Measurements from ENCODE around the gene FKBP15.
"Not testable (repeated sequence)": the region's sequence is repeated elsewhere in the genome, so short reads cannot be mapped to it uniquely, and the experiment has no call there.

The FKBP15 gene

DNA sequence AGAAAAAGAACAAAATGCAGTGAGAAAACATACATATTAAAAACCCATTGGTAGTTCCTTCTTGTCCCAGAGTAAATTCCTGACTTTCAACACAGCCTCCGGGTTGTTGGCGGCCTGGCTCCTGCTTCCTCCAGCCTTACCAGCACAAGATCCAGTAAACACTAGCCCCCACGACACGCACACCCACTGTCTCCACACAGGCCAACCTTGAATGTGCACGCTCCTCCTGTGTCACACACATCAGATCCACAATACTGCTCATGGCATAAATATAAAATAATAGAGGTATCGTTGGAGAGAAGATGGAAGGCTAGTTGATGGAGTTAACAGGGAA lies 72.7 kb downstream of the FKBP15 start:
- TF ChIP-seq ZFX (IDR thresholded peaks at IDR 0.05), result no peak
- TF ChIP-seq, protein P1, sequence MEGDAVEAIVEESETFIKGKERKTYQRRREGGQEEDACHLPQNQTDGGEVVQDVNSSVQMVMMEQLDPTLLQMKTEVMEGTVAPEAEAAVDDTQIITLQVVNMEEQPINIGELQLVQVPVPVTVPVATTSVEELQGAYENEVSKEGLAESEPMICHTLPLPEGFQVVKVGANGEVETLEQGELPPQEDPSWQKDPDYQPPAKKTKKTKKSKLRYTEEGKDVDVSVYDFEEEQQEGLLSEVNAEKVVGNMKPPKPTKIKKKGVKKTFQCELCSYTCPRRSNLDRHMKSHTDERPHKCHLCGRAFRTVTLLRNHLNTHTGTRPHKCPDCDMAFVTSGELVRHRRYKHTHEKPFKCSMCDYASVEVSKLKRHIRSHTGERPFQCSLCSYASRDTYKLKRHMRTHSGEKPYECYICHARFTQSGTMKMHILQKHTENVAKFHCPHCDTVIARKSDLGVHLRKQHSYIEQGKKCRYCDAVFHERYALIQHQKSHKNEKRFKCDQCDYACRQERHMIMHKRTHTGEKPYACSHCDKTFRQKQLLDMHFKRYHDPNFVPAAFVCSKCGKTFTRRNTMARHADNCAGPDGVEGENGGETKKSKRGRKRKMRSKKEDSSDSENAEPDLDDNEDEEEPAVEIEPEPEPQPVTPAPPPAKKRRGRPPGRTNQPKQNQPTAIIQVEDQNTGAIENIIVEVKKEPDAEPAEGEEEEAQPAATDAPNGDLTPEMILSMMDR (conservative IDR thresholded peaks at IDR 0.05), result no peak
- H3K27ac ChIP-seq, result no peak overlapping the region

DNA sequence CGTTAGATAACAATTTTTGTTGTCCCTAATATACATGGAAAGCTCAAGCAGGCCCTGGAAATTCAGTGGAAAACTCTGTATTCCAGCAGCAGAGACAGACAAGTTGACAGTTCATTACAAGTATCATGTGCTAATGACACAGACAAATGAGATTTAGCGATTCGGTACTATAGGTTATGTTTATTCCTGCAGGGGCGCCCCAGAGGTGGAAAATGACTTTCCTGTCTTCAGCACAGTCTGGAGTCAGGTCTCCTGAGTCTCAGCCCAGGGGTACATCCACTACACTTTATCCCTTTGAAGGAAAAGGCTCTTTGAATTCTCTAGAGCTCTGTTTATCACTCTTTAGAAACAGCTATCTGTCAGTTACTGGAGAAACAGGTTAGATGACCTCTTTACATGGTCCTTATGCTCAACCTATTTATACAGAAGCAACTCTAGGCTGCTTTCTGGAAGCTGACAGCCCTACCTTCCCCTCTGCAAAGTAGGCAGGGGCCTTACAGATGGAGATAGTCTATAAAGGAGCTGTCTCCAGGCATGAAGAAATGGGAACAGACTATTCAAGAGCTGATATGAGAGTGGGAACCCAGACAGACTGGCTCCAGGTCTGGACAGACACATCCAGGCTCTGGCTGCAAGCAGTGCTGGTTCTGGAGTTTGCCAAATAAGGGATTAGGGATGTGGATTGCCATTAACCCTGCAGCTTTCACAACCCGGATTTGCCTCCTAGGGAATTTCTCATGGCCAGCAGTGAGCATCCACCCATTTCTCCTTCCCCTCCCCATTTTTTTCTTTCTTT lies 77.4 kb downstream of the FKBP15 start:
- H3K27ac ChIP-seq, result no peak overlapping the region
- no peak for TF ChIP-seq ZFX (IDR thresholded peaks at IDR 0.05)
- TF ChIP-seq, protein P1 (conservative IDR thresholded peaks at IDR 0.05), result peak; percentile 26; the same call in 1 of the 2 replicates

DNA sequence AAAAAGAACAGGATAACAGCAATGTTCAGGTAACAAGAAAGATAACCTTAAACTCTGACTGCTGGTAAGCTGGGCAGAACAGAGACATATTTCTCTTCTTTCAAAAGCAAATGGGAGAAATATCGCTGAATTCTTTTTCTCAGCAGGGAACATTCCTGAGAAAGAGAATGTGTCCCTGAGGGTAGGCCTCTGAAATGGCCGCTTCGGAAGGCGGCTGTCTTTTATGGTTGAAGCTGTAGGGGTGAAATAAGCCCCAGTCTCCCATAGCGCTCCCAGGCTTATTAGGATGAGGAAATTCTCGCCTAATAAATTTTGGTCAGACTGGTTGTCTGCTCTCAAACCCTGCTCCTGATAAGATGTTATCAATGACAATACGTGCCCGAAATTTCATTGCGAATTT lies 80.2 kb downstream of the FKBP15 start:
- H3K27ac ChIP-seq, result not testable (repeated sequence)

DNA sequence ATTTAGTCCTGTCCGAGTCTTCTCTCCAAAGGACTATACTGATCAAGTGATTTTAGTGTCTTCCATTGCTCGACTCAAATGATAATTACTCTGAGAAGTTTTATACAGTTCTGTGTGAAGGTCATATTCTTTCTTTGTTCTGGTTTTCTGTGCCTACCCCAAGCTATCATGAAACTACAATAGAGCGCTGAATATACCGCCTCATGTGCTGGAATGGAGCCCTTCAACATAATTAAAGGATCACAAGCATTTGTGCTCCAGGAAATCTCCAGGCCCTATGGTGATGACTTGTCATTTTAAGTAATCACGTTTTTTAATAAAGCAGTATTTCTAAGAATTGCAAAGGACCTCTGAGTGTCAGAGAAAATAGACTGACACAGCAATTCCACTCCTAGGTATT lies 81.1 kb downstream of the FKBP15 start:
- no peak overlapping the region for H3K27ac ChIP-seq
- no peak for TF ChIP-seq ZFX (IDR thresholded peaks at IDR 0.05)
- TF ChIP-seq, protein P1 (conservative IDR thresholded peaks at IDR 0.05), result no peak

DNA sequence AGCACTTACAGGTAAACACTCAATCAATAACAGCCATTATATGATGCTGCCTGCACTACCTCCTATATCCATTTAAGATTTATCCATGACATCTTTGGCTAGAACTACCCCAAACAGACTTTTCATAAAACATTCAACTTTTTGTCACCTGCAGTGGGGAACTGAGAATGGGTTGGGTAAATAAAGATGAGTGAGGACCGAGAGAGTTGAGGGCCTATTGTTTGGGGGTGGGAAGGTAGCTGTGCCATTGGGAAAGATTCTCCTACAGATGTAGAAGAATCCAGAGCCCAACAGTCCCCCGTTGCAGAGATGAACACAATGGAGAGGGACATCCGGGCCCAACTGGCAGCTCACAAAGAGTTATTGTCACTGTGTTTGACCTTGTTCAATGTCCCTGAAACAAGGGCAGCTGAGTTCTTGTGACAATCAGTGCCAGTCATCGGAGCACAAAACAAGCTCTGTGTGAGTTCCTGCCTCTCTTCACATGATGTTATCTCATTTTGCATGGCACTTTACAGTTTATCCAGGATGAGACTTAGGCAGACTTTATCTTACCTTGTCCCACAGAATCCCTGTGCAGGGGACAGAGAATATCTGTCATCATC lies 81.8 kb downstream of the FKBP15 start:
- no peak overlapping the region for H3K27ac ChIP-seq
- TF ChIP-seq, protein P1 (conservative IDR thresholded peaks at IDR 0.05), result no peak
- TF ChIP-seq ZFX (IDR thresholded peaks at IDR 0.05), result no peak

DNA sequence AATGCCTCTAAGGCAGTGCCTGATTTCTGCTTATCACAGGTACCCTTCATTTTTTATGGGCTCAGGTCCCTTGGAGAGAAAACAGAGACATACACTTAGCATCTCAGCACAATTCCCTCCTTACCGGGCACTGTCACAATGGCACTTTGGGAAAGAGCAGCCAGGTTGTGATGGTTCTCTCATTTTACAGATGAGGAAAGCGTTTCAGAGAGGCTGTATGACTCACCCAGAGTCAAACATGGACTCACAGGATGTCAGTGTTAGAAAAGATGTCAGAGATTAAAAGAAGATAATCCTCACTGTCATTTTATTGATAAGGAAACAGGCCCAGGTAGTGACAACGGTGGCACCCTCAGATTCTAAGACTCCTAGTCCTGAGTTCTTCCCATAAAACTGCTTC lies 82.3 kb downstream of the FKBP15 start:
- no peak for TF ChIP-seq ZFX (IDR thresholded peaks at IDR 0.05)
- TF ChIP-seq, protein P1 (conservative IDR thresholded peaks at IDR 0.05), result no peak
- H3K27ac ChIP-seq, result no peak overlapping the region

DNA sequence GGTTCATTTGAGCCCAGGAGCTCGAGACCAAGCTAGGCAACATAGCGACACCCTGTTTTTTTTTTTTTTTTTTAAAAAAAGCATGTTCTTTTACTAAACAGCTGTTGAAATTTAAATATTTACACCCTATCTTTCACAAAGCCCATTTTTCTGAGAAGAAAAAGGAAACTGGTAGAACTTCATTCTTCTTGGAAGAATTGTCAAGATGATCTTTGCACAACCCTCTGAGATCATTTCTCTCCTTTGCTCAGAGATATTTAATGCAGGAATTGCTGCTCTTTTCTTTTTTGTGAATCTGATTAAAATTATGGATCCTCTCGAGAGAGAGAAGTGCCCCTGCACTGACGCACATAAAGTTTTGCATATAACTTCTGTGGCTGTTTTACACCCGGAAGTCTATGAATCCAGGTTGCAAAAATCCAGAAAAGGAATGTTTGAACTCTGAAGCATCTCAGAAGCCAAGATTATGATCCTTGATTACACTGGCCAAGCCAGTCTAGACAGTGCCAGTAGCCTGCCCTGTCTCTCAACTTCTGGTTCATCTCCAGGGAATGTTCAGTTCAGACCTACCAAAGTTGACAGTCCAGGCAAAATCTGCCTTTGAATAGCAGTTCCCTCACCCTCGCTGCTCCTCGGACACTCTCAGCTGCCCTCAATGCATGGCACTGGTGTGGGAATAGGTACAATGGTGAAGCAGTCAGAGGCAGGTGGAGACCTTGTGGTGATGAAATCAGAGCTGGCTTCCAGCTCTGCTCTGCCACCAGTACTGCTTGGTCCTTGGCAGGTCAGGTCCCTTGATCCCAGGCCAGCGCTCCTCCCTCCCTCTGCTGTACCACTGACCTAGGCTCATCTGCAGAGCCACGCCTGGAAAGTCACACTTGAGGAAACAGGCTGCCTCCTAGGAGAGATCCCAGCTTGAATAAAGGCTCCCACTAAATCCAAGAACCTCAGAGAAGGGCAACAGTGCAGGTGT lies 83.6 kb downstream of the FKBP15 start:
- H3K27ac ChIP-seq, result peak overlapping the region; percentile 6; the same call in 1 of the 2 replicates
- no peak for TF ChIP-seq ZFX (IDR thresholded peaks at IDR 0.05)
- TF ChIP-seq, protein P1 (conservative IDR thresholded peaks at IDR 0.05), result no peak
